ENCODE results near the gene SVOPL.
"Not testable (repeated sequence)": the region's sequence is repeated elsewhere in the genome, so short reads cannot be mapped to it uniquely, and the experiment has no call there.

Gene SVOPL, protein sequence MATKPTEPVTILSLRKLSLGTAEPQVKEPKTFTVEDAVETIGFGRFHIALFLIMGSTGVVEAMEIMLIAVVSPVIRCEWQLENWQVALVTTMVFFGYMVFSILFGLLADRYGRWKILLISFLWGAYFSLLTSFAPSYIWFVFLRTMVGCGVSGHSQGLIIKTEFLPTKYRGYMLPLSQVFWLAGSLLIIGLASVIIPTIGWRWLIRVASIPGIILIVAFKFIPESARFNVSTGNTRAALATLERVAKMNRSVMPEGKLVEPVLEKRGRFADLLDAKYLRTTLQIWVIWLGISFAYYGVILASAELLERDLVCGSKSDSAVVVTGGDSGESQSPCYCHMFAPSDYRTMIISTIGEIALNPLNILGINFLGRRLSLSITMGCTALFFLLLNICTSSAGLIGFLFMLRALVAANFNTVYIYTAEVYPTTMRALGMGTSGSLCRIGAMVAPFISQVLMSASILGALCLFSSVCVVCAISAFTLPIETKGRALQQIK

GRCh38 chr7:138700857-138701536, at the start of gene SVOPL:
TSS of gene SVOPL (minus strand) at chr7:138701362. CDS start at chr7:138679045, 22,317 bp downstream.
- no peak for DNase-seq

DNA sequence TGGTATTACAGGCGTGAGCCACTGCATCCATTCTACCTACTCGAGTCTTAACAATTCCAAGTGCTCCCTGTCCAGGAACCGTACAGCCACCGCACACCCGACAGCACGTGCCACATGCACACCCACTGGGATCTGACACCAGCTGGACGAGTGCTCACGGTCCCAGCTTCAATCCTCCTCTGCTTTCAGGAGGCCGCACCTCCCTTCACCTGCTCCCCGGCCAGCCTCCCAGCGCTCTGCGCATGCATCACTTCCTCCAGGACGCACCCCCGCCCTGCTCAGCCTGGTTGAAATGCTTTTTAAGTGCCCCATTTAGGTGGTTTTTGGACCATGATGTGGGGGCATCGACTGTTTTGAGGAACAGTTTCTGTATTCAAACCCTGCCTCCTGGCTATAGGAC, 49.3 kb upstream of the SVOPL start:
- DNase-seq = no peak

DNA sequence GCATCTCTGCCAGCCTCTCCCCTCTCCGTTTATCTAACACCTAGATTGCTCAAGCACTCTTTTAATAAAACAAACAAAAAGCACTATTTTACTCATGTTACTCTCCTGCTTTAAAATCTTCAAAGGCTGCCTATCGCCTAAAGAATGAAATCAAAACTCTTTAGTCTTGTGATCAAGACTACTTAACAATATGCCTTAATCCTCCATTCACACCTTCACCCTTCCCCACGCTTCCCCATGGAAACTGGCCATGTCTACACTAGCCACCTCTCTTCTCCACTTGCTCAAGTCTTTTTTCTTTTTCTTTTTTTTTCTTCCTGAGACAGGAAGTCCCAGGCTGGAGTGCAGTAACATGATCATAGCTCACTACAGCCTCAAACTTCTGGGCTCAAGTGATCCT, 48.8 kb upstream of the SVOPL start:
- no peak for DNase-seq

GRCh38 chr7:138748666-138749065, 47.5 kb upstream of the SVOPL start:
- no peak for DNase-seq

DNA sequence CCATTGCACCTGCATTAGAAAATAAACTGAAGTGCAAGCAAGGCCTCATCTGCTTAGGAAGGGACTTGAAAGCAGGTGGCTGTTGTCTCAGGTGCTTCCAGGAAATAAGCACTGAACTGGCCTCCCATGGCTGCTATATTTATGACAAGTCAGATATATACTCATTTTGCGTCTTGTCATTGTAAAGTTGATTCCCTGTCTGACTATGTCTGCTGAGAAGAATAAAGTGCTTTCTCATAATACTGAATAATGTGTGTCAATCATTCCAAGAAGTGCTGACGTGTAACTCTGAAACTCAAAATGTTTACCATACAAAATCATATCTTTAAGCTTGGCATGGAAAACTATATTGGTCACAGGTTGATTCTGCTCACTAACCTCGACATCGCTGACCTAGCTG, 44.9 kb upstream of the SVOPL start:
- DNase-seq = no peak

GRCh38 chr7:138745189-138745588, 44.0 kb upstream of the SVOPL start:
- DNase-seq = no peak

GRCh38 chr7:138741453-138741735, 40.2 kb upstream of the SVOPL start:
- DNase-seq = no peak

DNA sequence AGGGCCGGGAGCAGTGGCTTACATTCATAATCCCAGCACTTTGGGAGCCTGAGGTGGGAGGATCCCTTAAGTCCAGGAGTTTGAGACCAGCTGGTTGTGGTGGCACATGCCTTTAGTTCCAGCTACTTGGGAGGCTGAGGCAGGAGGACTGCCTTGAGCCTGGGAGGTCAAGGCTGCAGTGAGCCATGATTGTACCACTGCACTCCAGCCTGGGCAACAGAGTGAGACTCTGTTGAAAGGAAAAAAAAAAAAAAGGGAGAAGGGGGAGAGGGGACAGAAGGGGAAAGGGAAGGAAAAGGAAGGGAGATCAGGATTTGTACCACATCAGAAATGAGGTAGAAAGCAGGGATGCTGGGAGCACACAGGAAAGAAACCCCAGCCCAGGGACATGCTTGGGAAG, 38.7 kb upstream of the SVOPL start:
- DNase-seq = no peak

DNA sequence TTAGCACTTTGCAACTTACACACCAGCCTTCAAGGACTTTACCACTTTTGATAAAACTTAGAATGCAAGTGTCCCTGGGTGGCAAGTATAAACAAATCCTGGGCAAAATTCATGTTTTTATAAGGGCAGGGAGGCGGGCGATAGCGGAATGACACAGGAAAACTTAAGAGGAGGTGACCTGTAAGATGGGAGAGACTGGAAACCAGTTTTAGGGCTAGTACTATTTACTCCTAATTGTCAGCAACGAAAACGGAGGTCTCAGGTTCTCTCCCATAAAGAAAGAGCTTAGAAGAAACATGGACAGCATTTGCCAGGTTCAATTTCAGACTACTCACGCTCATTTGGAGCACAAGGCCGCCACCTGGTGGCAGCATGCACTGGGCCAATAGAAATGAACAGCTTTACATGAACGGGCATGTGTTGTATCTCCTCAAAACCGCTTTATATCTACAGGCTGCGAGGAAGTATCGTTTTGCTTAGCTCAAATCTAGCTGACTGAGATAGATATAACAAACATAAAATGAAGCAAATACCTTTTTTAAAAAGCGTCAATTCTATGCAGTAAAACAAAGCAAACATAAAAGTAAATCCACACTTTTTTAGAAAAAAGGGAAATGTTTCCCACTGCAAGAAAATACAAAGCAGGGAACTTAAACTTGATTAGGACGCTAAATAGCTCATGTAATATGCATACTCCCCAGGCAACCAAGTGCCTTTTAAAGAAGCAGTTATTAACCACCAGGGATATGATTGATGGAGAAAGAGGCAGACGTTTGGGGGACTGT, 37.6 kb upstream of the SVOPL start:
- DNase-seq = peak; percentile 34 to 55

DNA sequence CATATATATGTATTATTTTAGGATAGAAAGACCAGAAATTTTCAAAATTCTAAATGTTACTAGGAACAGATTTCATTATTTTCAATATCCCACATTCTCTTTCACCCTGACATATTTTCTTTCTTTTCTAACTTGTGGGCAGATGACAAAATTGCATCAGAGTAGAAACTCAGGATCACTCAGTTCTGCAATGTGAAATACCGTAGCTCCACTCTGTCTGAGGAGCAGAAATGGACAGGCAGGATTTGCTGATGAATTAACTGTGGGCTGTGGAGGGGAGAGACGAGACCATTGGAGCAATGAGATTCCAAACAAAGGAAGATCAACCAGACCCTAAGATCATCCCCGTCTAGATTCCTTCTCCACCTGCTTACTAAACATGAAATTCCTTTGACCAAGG, 37.0 kb upstream of the SVOPL start:
- no peak for DNase-seq

- no peak for DNase-seq
These were observed 34.2 kb upstream of the SVOPL start for GRCh38 chr7:138735399-138735798.

DNA sequence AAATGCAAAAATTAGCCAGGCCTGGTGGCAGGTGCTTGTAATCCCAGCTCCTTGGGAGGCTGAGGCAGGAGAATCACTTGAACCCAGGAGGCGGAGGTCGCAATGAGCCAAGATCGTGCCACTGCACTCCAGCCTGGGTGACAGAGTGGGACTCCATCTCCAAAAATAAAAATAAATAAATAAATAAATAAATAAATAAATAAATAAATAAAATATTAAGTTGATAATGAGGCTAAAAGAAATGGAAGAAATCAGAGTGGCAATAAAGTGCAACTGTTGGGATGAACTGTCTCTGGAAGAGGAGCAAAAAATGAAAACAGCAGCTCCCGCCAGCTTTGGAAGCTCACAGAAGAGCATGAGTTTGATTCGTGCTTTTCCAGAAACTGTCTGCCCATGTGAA, 30.6 kb upstream of the SVOPL start:
- DNase-seq = not testable (repeated sequence)

GRCh38 chr7:138729444-138729843, 28.3 kb upstream of the SVOPL start:
- no peak for DNase-seq

DNA sequence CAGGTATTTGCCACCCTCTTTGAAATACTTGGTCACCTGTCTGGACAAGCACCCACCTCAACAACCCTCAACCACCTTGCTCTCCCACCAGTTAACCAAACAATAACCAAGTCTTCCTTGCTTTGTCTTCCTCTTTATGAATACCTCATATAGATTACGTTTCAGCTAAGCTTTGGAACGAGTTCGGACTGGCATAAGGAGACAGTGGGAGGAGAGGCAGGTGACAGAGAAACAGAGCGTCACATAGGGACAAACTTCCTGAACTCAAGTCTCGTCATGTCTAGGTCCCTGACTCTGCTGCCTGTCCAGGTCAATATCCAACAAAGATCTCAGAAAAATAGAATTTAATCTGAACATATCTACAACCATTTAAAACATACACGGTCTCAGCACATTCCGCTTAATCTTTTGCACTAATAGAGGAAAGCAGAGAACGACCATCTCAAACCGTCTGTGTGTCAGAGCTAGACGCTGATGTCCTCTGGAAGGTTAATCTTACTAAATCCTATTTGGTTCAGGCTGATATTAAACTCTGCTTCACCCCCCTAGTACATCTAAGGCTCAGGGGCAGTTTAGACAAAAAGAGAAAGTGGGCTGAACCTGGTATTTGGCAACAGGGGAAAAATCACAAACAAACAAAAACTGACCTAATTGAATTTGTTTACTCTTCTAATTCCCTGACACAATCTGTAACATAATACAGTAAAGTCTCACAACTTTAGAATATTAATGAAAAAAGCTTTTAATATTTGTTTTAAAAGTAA, 26.4 kb upstream of the SVOPL start:
- DNase-seq = no peak

- DNase-seq = no peak
These were observed 25.1 kb upstream of the SVOPL start for GRCh38 chr7:138726288-138726687.

DNA sequence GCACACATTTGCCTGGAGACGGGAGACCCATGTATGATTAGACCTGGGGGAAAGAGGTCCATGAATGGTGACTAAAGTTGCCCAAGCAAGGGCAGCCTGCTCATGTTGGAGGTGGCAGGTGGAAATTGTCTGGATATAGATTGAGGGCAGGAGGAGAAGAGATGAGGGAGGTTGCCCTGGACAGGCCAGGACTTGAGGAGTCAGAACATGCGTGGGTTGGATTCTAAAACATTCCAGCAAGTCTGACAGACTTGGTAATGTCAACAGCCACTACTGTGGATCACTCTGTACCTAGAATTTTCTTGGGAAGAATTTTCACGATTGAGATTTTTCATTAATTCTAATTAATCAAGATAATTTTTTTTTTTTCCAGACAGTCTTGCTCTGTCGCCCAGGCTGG, 19.1 kb upstream of the SVOPL start:
- DNase-seq = no peak

GRCh38 chr7:138716889-138717288, 15.7 kb upstream of the SVOPL start:
- DNase-seq = no peak

DNA sequence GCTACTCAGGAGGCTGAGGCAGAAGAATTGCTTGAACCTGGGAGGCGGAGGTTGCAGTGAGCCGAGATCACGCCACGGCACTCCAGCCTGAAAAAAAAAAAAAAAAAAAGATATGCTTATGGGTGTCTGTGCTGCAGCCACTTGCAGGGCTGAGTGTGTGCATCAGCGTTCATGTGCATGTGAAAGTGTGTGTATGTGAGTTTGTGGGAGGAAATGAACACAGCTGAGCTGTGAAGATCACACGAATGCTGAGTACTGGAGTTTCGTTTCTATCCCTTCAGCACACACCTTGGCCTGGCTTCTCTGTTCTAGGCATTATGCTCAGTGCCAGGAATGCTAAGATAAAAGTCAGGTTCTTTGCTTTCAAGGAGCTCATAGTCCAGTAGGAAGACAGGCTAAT, 12.0 kb upstream of the SVOPL start:
- DNase-seq = no peak

DNA sequence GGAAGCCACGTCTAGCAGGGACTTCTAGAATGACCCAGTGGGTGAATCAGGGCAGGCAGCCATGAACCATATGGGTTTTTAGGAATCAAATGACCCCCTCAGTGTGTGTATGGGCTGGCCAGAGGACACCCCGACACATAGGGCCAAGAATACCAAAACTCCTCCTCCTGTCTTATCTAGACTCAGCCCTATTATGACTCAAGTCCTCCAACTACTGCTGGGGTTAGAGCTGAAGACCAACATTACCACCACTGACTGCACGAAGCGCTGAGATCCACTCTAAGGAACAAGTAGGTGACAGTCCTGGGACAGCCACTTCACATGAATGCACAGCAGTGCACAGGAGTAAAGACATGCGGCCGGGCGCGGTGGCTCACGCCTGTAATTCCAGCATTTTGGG, 11.5 kb upstream of the SVOPL start:
- no peak for DNase-seq

DNA sequence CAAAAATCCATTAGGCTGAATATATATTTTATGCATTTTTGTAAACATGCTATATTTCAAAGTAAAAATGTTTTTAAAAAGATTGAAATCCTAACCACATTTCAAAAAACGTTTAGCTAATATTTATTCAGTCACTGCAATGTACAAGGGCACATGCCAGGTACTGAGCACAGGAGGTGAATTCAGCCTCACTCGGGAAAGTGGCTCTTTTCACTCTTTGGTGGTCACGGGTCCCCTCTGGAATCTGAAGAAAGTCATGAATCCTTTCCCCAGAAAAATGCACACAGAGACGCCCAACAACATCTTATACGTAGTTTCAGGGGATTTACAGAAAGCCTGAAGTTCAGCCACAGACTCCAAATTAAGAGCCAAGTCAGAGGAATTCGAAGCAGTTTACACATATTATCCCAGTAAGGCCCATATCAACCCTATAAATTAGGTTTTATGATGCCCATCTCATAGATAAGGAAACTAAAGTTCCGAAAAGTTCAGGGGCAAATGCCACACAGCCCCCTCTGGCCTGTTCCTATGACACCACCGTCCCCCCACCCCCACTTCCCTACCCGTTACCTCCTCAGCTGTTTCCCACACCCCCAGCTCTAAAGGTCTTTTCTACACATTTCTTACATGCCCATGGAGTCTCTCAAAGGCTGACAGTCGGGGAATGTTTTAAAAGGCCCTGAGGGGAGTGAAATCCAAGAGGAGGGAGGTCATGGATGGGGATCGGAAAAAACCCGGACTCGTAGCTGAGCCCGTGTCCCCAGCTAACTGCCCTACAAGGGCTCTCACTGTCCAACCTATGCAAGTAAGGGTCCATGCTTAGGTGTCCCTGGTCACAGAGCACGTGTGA, 9.6 kb upstream of the SVOPL start:
- no peak for DNase-seq

- no peak for DNase-seq
These were observed 4.0 kb upstream of the SVOPL start for GRCh38 chr7:138705167-138705566.

- DNase-seq = no peak
These were observed 368 bp upstream of the SVOPL start for GRCh38 chr7:138701537-138701923.
